Activated CD8-positive, alpha-beta memory T cell treated with anti-CD3 and anti-CD28 coated beads, Interleukin-2, amount 10 ng/mL, durations not matched to agents 7 days and 5 days (primary cell): ENCODE data around the gene BIN1. TPM values are rescaled to one million over a fixed set of nuclear protein-coding genes. Genes with fewer than 3 reads are reported as not detected.

ENCODE experiments used
- total RNA-seq, 2 experiments: library from RNA; stranded (reverse); gene quantifications; one replicate each; pipeline ENCODE4 v1.2.3, GENCODE V29; 2021

Gene BIN1
- total RNA-seq, 2 experiments from 2014 or later = 105 to 152 TPM

Other genes starting within 250 kb of the BIN1 start
- not detected for gene TEX51, start 208.3 kb downstream of the BIN1 start, total RNA-seq
- gene CYP27C1, start 113.1 kb upstream of the BIN1 start, total RNA-seq = not detected
- gene ERCC3, start 187.0 kb upstream of the BIN1 start, total RNA-seq = 10 to 100 TPM; 60.1 to 66.1 TPM